ENCODE measurements around the gene ZBTB17.

ZBTB17 gene

GRCh38 chr1:15958793-15959192 is 17.1 kb downstream of the ZBTB17 start:
- no peak for DNase-seq

- DNase-seq, result no peak
Measured at GRCh38 chr1:15958111-15958510, 17.8 kb downstream of the ZBTB17 start.

GRCh38 chr1:15957221-15958095 is 18.4 kb downstream of the ZBTB17 start:
- DNase-seq, result no peak

GRCh38 chr1:15956150-15956549 is 19.8 kb downstream of the ZBTB17 start:
- no peak for DNase-seq

GRCh38 chr1:15955552-15955951 is 20.3 kb downstream of the ZBTB17 start:
- DNase-seq, result no peak

GRCh38 chr1:15954316-15954715 is 21.6 kb downstream of the ZBTB17 start:
- DNase-seq, result no peak

GRCh38 chr1:15953791-15954241 is 22.1 kb downstream of the ZBTB17 start:
- DNase-seq, result no peak

- no peak for DNase-seq
Measured at GRCh38 chr1:15953294-15953771, 22.6 kb downstream of the ZBTB17 start.

- peak; percentile 79 for DNase-seq
Measured at GRCh38 chr1:15952317-15953258, 23.3 kb downstream of the ZBTB17 start.

GRCh38 chr1:15951341-15952153 is 24.4 kb downstream of the ZBTB17 start:
- peak; percentile 65 for DNase-seq

- DNase-seq, result peak; percentile 80
Measured at GRCh38 chr1:15950763-15951295, 25.1 kb downstream of the ZBTB17 start.

- DNase-seq, result peak; percentile 52
Measured at GRCh38 chr1:15950302-15950701, 25.6 kb downstream of the ZBTB17 start.

- peak; percentile 95 for DNase-seq
Measured at GRCh38 chr1:15949453-15950245, 26.3 kb downstream of the ZBTB17 start.

- DNase-seq, result peak; percentile 52
Measured at GRCh38 chr1:15948595-15949452, 27.1 kb downstream of the ZBTB17 start.

- no peak for DNase-seq
Measured at GRCh38 chr1:15948091-15948591, 27.8 kb downstream of the ZBTB17 start.

GRCh38 chr1:15947382-15948090 is 28.4 kb downstream of the ZBTB17 start:
- peak; percentile 40 for DNase-seq

GRCh38 chr1:15946571-15947381 is 29.1 kb downstream of the ZBTB17 start:
- DNase-seq, result no peak

- no peak for DNase-seq
Measured at GRCh38 chr1:15945832-15946448, 30.0 kb downstream of the ZBTB17 start.
